ENCODE results near the gene TOMM20. TPM values are rescaled to one million over a fixed set of nuclear protein-coding genes. Genes with fewer than 3 reads are reported as not detected.
"Not testable (repeated sequence)": the region's sequence is repeated elsewhere in the genome, so short reads cannot be mapped to it uniquely, and the experiment has no call there.

The TOMM20 gene
- total RNA-seq, 1 donor from 2014 or later, result 150 TPM

GRCh38 chr1:235101558-235102258 lies 26.9 kb downstream of the TOMM20 start:
- H3K36me3 Mint-ChIP-seq (ENCODE audit: low read depth), result no peaks in the 10 kb centered on the region
- H3K4me1 Mint-ChIP-seq, result peaks cover 24% of the 10 kb centered on the region
- H3K9me3 Mint-ChIP-seq, result no peaks in the 10 kb centered on the region
- no peak for DNase-seq (ENCODE audit: low read depth, low spot score)
- peaks cover 6% of the 10 kb centered on the region for H3K27me3 Mint-ChIP-seq (ENCODE audit: low read depth)
- H3K4me3 Mint-ChIP-seq, result no peak overlapping the region
- no peak overlapping the region for H3K27ac Mint-ChIP-seq (ENCODE audit: unreplicated experiment)
- no peak for TF ChIP-seq CTCF (conservative IDR thresholded peaks at IDR 0.05)

GRCh38 chr1:235100194-235100772 lies 28.4 kb downstream of the TOMM20 start:
- H3K36me3 Mint-ChIP-seq (ENCODE audit: low read depth), result no peaks in the 10 kb centered on the region
- H3K4me3 Mint-ChIP-seq, result no peak overlapping the region
- peaks cover 6% of the 10 kb centered on the region for H3K27me3 Mint-ChIP-seq (ENCODE audit: low read depth)
- H3K27ac Mint-ChIP-seq (ENCODE audit: unreplicated experiment), result no peak overlapping the region
- H3K4me1 Mint-ChIP-seq, result peaks cover 24% of the 10 kb centered on the region
- no peaks in the 10 kb centered on the region for H3K9me3 Mint-ChIP-seq
- TF ChIP-seq CTCF (conservative IDR thresholded peaks at IDR 0.05), result no peak
- DNase-seq (ENCODE audit: low read depth, low spot score), result no peak

DNA sequence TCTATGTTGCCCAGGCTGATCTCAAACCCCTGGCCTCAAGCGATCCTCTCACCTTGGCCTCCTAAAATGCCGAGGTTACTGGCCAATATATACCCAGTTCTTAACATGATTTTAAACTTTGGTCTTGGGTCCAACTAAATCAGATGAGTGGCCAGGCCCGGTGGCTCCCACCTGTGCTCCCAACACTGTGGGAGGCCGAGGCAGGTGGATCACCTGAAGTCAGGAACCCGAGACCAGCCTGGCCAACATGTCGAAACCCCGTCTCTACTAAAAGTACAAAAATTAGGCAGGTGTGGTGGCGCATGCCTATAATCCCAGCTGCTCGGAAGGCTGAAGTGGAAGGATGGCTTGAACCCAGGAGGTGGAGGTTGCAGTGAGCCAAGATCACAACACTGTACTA lies 29.6 kb downstream of the TOMM20 start:
- TF ChIP-seq CTCF (conservative IDR thresholded peaks at IDR 0.05), result no peak
- Mint-ChIP-seq H3K4me3 (no peak overlapping the region), H3K27ac (ENCODE audit: unreplicated experiment) (no peak overlapping the region), H3K36me3 (ENCODE audit: low read depth) (no peaks in the 10 kb centered on the region), H3K9me3 (no peaks in the 10 kb centered on the region), H3K4me1 (peaks cover 13% of the 10 kb centered on the region), H3K27me3 (ENCODE audit: low read depth) (peaks cover 4% of the 10 kb centered on the region)
- DNase-seq (ENCODE audit: low read depth, low spot score), result no peak

- Mint-ChIP-seq H3K36me3 (ENCODE audit: low read depth) (no peaks in the 10 kb centered on the region), H3K27me3 (ENCODE audit: low read depth) (peaks cover 4% of the 10 kb centered on the region), H3K4me1 (peaks cover 13% of the 10 kb centered on the region), H3K4me3 (no peak overlapping the region), H3K27ac (ENCODE audit: unreplicated experiment) (no peak overlapping the region), H3K9me3 (no peaks in the 10 kb centered on the region)
- DNase-seq (ENCODE audit: low read depth, low spot score), result no peak
- no peak for TF ChIP-seq CTCF (conservative IDR thresholded peaks at IDR 0.05)
These were observed 30.1 kb downstream of the TOMM20 start for GRCh38 chr1:235098547-235098946.

GRCh38 chr1:235097501-235097900 lies 31.1 kb downstream of the TOMM20 start:
- peaks cover 14% of the 10 kb centered on the region for H3K4me1 Mint-ChIP-seq
- not testable (repeated sequence) for H3K4me3 Mint-ChIP-seq; H3K9me3 Mint-ChIP-seq; DNase-seq (ENCODE audit: low read depth, low spot score); H3K27me3 Mint-ChIP-seq (ENCODE audit: low read depth); H3K27ac Mint-ChIP-seq (ENCODE audit: unreplicated experiment); H3K36me3 Mint-ChIP-seq (ENCODE audit: low read depth)

DNA sequence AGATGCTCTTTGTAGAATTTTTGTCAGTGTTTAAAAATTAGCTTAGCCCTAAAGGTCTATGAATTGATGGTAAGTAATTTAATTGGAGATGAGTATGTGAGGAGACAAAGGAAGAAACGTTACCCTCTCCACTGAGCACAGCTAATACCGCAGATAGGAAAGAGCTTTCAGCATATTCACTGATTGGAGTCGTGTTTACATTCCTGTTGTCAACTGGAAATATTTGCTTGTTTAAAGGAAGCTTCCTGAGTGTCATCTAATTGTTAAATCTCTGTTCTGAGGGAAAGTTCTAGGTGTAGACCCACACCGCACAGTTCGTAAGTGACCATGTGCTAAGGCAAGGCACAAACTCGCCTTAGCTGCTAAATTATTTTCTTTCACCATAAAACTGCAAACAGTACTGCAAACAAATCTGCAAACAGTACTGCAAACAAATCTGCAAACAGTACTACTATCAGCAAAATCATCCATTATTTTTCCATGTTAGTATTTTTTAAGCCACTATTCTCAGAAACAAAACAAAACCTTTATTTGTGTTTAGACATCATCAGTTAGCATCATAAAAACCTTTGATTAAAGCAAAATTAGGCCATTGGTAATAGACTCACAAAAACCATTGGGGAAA lies 32.6 kb downstream of the TOMM20 start:
- Mint-ChIP-seq H3K9me3 (no peaks in the 10 kb centered on the region), H3K27ac (ENCODE audit: unreplicated experiment) (no peak overlapping the region), H3K36me3 (ENCODE audit: low read depth) (no peaks in the 10 kb centered on the region), H3K27me3 (ENCODE audit: low read depth) (peaks cover 4% of the 10 kb centered on the region), H3K4me3 (no peak overlapping the region), H3K4me1 (peaks cover 17% of the 10 kb centered on the region)
- TF ChIP-seq CTCF (conservative IDR thresholded peaks at IDR 0.05), result no peak
- DNase-seq (ENCODE audit: low read depth, low spot score), result no peak
